Endodermal cell (in vitro differentiated cells): ENCODE data around the gene TLE3. TPM values are rescaled to one million over a fixed set of nuclear protein-coding genes. Genes with fewer than 3 reads are reported as not detected.

Experiments
- DNase-seq: peaks from one replicate; pipeline ENCODE4 v3.0.0-alpha.2; 2017
- H3K27ac ChIP-seq: 2 replicates; pipeline ENCODE4 v1.5.1; 2013; ENCODE audit warnings: mild to moderate bottlenecking, low read depth, low read length, moderate library complexity
- H3K27me3 ChIP-seq: 2 replicates; pipeline ENCODE4 v1.6.1; 2013; ENCODE audit warnings: mild to moderate bottlenecking, low read length, moderate library complexity; ENCODE audit not compliant: insufficient read depth, control insufficient read depth, poor library complexity, severe bottlenecking
- H3K36me3 ChIP-seq: 2 replicates; pipeline ENCODE4 v1.7.0; 2013; ENCODE audit warnings: mild to moderate bottlenecking, low read length, moderate library complexity; ENCODE audit not compliant: control insufficient read depth, insufficient read depth
- H3K4me1 ChIP-seq: one replicate; pipeline ENCODE4 v1.7.0; 2013; ENCODE audit warnings: low read length; ENCODE audit not compliant: control insufficient read depth, insufficient read depth
- H3K4me3 ChIP-seq: 2 replicates; pipeline ENCODE4 v1.5.1; 2013; ENCODE audit warnings: mild to moderate bottlenecking, low read length, moderate library complexity
- H3K9ac ChIP-seq: 2 replicates; pipeline ENCODE4 v1.6.1; 2013; ENCODE audit warnings: mild to moderate bottlenecking, low read length, moderate library complexity; ENCODE audit not compliant: poor library complexity, severe bottlenecking; ENCODE audit errors: extremely low read depth
- H3K9me3 ChIP-seq: 2 replicates; pipeline ENCODE4 v1.6.1; 2013; ENCODE audit warnings: mild to moderate bottlenecking, low read length, moderate library complexity; ENCODE audit not compliant: control insufficient read depth
- H3K27ac Mint-ChIP-seq: 2 replicates; pipeline ENCODE4 v1.8.0; 2020; ENCODE audit warnings: mixed read lengths
- H3K27me3 Mint-ChIP-seq: 2 replicates; pipeline ENCODE4 v1.8.0; 2021; ENCODE audit warnings: mild to moderate bottlenecking, mixed read lengths; ENCODE audit not compliant: insufficient read depth
- H3K36me3 Mint-ChIP-seq: 2 replicates; pipeline ENCODE4 v1.8.0; 2020; ENCODE audit warnings: low read depth, mixed read lengths
- H3K4me1 Mint-ChIP-seq: 2 replicates; pipeline ENCODE4 v1.8.0; 2020; ENCODE audit warnings: mixed read lengths
- H3K4me3 Mint-ChIP-seq: 2 replicates; pipeline ENCODE4 v1.8.0; 2020; ENCODE audit warnings: mild to moderate bottlenecking, moderate library complexity, mixed read lengths
- H3K9me3 Mint-ChIP-seq: 2 replicates; pipeline ENCODE4 v1.8.0; 2020; ENCODE audit warnings: mild to moderate bottlenecking, mixed read lengths
- WGBS, 2 experiments: methylation state at CpG; one replicate each; pipeline versions ENCODE4 v1.1.5 to v1.1.7; 2013; ENCODE audit warnings: missing lambda C conversion rate in 2 of 2, mixed read lengths in 1 of 2; ENCODE audit not compliant: insufficient coverage in 1 of 2, insufficient read length in 1 of 2; 5-methylcytosine and 5-hydroxymethylcytosine counted together
- total RNA-seq, 2 donors: library from RNA; stranded (reverse); fragmentation: NEBNext Ultra II Directional in 1 of 2; extraction: Animal tissue kit (Norgen Biotek cat#: 25700) in 1 of 2; gene quantifications; 2 replicates in 1 of 2; 3 replicates in 1 of 2; pipeline ENCODE4 v1.2.1, GENCODE V29; 2021
- TF ChIP-seq, protein P1 (sequence below): fragments of 200-600 bp; sonication (generic); conservative IDR thresholded peaks from 2 replicates; pipeline ENCODE4 v1.5.0; 2021; ENCODE audit warnings: antibody characterized with exemption, mild to moderate bottlenecking

The TLE3 gene
- total RNA-seq, 2 donors from 2014 or later, result 66.5 to 81.1 TPM

- Histone ChIP-seq H3K9me3 (peaks cover under 1% of the 10 kb centered on the region), H3K27me3 (peaks cover 62% of the 10 kb centered on the region), H3K4me3 (no peak overlapping the region), H3K36me3 (no peaks in the 10 kb centered on the region), H3K4me1 (peaks cover 4% of the 10 kb centered on the region), H3K9ac (no peak overlapping the region), H3K27ac (no peak overlapping the region)
- no peak for DNase-seq
- TF ChIP-seq, protein P1, sequence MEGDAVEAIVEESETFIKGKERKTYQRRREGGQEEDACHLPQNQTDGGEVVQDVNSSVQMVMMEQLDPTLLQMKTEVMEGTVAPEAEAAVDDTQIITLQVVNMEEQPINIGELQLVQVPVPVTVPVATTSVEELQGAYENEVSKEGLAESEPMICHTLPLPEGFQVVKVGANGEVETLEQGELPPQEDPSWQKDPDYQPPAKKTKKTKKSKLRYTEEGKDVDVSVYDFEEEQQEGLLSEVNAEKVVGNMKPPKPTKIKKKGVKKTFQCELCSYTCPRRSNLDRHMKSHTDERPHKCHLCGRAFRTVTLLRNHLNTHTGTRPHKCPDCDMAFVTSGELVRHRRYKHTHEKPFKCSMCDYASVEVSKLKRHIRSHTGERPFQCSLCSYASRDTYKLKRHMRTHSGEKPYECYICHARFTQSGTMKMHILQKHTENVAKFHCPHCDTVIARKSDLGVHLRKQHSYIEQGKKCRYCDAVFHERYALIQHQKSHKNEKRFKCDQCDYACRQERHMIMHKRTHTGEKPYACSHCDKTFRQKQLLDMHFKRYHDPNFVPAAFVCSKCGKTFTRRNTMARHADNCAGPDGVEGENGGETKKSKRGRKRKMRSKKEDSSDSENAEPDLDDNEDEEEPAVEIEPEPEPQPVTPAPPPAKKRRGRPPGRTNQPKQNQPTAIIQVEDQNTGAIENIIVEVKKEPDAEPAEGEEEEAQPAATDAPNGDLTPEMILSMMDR, result no peak
- WGBS, 2 experiments, result 93 to 97% methylated on average over 7 of the region's 7 CpGs
- peaks cover 9% of the 10 kb centered on the region for H3K4me1 Mint-ChIP-seq
- H3K27me3 Mint-ChIP-seq, result peaks cover 65% of the 10 kb centered on the region
- H3K9me3 Mint-ChIP-seq, result peaks cover under 1% of the 10 kb centered on the region
- H3K36me3 Mint-ChIP-seq, result no peaks in the 10 kb centered on the region
- H3K4me3 Mint-ChIP-seq, result no peak overlapping the region
- no peak overlapping the region for H3K27ac Mint-ChIP-seq
Measured at GRCh38 chr15:70133781-70134421, 36.2 kb upstream of the TLE3 start.

- H3K4me3 ChIP-seq, result no peak overlapping the region
- peaks cover 5% of the 10 kb centered on the region for H3K9me3 ChIP-seq
- no peak for DNase-seq
- Mint-ChIP-seq H3K27ac (no peak overlapping the region), H3K9me3 (peaks cover 2% of the 10 kb centered on the region), H3K27me3 (peaks cover 61% of the 10 kb centered on the region), H3K4me3 (no peak overlapping the region), H3K36me3 (no peaks in the 10 kb centered on the region), H3K4me1 (peaks cover 9% of the 10 kb centered on the region)
- no peak overlapping the region for H3K27ac ChIP-seq
- no peak overlapping the region for H3K9ac ChIP-seq
- TF ChIP-seq, protein P1, result no peak
- peaks cover 62% of the 10 kb centered on the region for H3K27me3 ChIP-seq
- WGBS, 2 experiments, result 89 to 93% methylated on average over 4 to 6 of the region's 6 CpGs
- H3K4me1 ChIP-seq, result peaks cover 4% of the 10 kb centered on the region
- no peaks in the 10 kb centered on the region for H3K36me3 ChIP-seq
Measured at GRCh38 chr15:70133296-70133695, 35.6 kb upstream of the TLE3 start.

DNA sequence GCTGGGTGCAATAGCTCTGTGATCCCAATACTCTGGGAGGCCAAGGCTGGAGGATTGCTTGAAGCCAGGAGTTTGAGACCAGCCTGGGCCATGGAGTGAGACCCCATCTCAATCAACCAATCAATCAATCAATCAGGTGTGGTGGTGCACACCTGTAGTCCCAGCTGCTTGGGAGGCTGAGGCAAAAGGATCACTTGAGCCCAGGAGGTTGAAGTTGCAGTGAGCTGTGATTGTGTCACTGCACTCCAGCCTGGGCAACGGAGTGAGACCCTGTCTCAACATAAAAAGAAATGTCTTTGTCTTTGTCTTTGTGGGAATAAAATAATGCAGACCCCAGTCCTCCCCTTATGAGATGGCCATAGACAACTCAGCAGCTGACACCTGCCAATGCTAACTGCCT is 34.9 kb upstream of the TLE3 start:
- Mint-ChIP-seq H3K27ac (no peak overlapping the region), H3K4me1 (peaks cover 9% of the 10 kb centered on the region), H3K9me3 (peaks cover 2% of the 10 kb centered on the region), H3K27me3 (peaks cover 62% of the 10 kb centered on the region), H3K4me3 (no peak overlapping the region), H3K36me3 (no peaks in the 10 kb centered on the region)
- Histone ChIP-seq H3K9me3 (peaks cover 5% of the 10 kb centered on the region), H3K27ac (no peak overlapping the region), H3K9ac (no peak overlapping the region), H3K27me3 (peaks cover 65% of the 10 kb centered on the region), H3K4me3 (no peak overlapping the region), H3K4me1 (peaks cover 4% of the 10 kb centered on the region), H3K36me3 (no peaks in the 10 kb centered on the region)
- TF ChIP-seq, protein P1, result no peak
- DNase-seq, result no peak
- 67 to 92% methylated on average over 1 of the region's 1 CpG for WGBS, 2 experiments
